Tibial nerve (tissue), 4 donors: ENCODE measurements around the gene MICU2.

Source experiments
- EP300 ChIP-seq, 2 donors: sonication (generic); formaldehyde crosslinking; IDR thresholded peaks; one replicate each; pipeline ENCODE4 v1.6.1; 2017; ENCODE audit warnings: antibody characterized with exemption in 2 of 2, mild to moderate bottlenecking in 1 of 2
- POLR2A ChIP-seq, 2 donors: fragments of 450-650 bp; IDR thresholded peaks; one replicate each; pipeline ENCODE4 v1.6.1; 2017; ENCODE audit warnings: antibody characterized with exemption in 2 of 2, mild to moderate bottlenecking in 2 of 2, moderate library complexity in 2 of 2
- TF ChIP-seq, protein P1 (sequence below), 5 experiments: fragments of 200-600 bp in 3 of 5; fragments of 450-650 bp in 2 of 5; sonication (generic) in 3 of 5; IDR thresholded peaks; one replicate each; pipeline ENCODE4 v1.5.1; 2016 to 2019; ENCODE audit warnings: antibody characterized with exemption in 5 of 5, mild to moderate bottlenecking in 3 of 5, moderate library complexity in 2 of 5

DNA sequence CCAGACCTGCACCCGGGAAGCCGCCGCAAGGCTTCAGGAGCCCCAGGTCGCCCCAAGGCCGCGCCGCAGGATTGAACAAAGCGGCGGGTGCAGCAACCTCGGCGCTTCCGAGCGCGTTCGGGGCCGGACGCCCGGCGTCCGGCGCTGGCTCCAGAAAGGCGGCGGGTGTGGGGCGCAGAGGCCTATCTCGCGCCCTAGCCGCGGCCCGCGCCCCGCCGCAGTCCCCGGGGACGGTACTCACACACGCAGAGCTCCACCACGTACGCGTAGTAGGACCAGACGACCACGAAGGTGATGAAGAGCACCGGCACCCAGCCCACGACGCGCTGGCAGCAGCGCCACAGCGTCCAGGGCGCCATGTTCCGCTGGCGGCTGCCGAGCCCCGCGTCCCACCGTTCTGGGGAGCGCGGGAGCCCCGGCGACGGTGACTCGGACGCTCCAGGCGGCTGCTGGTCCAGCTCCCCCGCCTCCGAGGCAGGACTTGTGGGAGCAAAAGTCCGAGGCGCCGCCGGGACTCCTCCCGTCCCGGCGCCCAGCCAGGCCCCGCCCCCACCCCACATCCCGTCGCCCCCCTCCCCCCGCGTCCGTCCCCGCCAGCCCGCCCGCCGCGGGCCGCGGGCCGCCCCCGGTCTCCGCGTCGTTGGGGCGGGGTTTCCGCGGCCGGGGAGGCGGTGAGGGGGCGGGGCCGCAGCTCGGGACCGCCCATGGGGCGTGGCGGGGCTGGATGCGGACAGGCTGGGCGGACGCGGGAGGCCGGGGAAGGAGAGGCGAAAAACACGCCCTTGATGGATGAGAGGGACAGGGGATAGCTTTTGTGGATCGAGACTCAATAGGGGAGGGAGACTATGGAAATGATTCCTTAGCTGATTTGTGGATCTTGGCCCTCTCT lies 144.9 kb downstream of the MICU2 start, which contains the start of gene ZDHHC20:
- TF ChIP-seq, protein P1, sequence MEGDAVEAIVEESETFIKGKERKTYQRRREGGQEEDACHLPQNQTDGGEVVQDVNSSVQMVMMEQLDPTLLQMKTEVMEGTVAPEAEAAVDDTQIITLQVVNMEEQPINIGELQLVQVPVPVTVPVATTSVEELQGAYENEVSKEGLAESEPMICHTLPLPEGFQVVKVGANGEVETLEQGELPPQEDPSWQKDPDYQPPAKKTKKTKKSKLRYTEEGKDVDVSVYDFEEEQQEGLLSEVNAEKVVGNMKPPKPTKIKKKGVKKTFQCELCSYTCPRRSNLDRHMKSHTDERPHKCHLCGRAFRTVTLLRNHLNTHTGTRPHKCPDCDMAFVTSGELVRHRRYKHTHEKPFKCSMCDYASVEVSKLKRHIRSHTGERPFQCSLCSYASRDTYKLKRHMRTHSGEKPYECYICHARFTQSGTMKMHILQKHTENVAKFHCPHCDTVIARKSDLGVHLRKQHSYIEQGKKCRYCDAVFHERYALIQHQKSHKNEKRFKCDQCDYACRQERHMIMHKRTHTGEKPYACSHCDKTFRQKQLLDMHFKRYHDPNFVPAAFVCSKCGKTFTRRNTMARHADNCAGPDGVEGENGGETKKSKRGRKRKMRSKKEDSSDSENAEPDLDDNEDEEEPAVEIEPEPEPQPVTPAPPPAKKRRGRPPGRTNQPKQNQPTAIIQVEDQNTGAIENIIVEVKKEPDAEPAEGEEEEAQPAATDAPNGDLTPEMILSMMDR (IDR thresholded peaks at IDR 0.05): peak in 1 of 5 experiments; percentile 6
- TF ChIP-seq EP300 (IDR thresholded peaks at IDR 0.05): peak in 1 of 2 donors; percentile 78
- TF ChIP-seq POLR2A (IDR thresholded peaks at IDR 0.05): peak; percentile 52 to 75
